Fibroblast of skin of right quadriceps (primary cell): ENCODE measurements around the gene FUCA1.
"Not testable (repeated sequence)": the region's sequence is repeated elsewhere in the genome, so short reads cannot be mapped to it uniquely, and the experiment has no call there.

ENCODE experiments used
- DNase-seq: peaks from one replicate; pipeline ENCODE4 v3.0.0-alpha.2; 2013

Gene FUCA1

GRCh38 chr1:23867895-23868556 lies at the start of gene FUCA1:
FUCA1 (minus strand) TSS chr1:23868290; CDS start chr1:23868286, 4 bp downstream.
- DNase-seq: peak; percentile 77

GRCh38 chr1:23916209-23917131 lies 48.4 kb upstream of the FUCA1 start:
- DNase-seq: peak; percentile 48

- no peak for DNase-seq
Observed at GRCh38 chr1:23915466-23915865, 47.4 kb upstream of the FUCA1 start.

DNA sequence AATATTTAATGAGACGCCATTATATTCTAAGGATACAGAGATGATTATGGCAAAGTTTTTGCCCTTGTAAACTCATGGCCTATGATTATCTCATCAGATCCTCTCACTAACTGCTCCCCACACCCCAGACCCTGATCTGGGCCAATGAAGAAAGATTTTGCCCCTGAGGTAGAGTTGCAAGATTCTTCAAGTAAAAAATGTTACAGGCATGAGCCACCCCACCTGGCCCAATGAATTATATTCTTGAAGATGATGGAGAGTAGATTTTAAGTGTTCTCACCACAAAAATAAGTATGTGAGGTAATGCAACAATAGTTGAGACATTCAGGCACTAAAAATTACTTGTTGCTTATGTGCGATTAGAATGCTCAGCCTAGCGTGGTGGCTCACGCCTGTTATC lies 46.8 kb upstream of the FUCA1 start:
- DNase-seq: no peak

DNA sequence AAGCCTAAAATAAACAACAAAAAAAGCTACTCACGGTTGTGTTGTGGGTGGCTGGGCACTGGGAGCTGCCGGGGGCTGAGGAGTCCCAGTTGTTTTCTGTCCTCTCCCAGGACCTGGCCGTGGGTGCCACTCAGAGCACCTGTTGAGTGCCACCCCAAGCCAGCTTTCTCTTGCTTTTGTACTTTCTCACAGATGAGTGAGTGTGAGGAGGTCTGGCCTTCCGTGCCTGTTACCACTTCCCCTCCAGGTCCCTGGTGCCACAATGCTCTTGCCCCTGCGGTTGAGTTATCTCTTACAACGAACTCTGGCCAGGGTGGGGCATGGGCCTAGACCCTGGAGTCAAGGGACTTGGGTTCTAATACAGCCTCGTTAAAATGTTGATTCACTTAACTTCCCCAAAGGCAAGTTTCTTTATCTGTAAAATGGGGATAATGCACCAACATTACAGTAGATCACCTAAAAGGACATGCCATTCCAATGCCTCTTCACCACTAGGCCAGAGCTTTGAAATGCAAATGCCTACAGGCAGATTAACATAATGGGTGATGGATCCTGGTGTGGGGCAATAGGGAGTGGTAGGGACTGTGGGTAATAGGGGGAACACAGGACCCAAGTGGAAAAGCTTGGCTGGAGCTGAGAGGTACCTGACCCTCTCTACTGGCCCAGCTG lies 45.3 kb upstream of the FUCA1 start, which contains the start of gene CNR2:
Gene CNR2 (minus strand): TSS at position 151 of the 669 bp plus-strand sequence. CDS start 37,745 bp downstream, outside the sequence.
- DNase-seq: no peak

DNA sequence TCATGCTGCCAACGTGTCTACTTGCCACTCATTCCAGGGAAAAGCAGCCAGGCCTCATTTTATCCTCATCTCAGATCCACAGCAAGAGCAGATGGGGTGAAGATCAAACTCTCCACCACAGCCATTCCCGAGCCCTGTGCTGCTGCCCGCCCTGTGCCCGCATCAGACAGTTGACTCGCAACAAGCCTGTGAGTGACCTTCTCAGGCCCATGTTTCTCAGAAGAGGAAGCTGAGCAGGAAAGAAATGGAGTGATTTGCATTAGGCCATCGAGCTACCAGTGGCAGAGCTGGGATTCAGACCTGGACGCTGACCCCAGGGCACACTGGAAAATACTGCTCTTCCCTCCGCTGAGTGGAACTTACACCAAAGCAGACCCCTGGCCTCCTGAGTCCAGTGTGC lies 43.8 kb upstream of the FUCA1 start:
- no peak for DNase-seq

- no peak for DNase-seq
Observed at GRCh38 chr1:23910553-23911246, 42.6 kb upstream of the FUCA1 start.

DNA sequence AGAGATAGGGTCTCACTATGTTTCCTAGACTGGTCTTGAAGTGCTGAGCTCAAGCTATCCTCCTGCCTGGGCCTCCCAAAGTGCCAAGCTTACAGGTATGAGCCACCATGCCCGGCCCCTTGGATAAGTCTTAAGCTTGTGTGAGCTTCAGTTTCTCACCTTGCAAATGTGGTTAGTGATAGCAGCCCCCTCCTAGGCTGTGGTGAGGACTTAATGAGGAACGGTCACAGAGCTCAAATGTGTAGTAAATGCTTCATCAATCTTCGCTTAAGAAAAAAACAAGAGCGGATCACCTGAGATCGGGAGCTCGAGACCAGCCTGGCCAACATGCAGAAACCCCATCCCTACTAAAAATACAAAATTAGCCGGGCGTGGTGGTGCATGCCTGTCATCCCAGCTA lies 42.1 kb upstream of the FUCA1 start:
- DNase-seq: no peak

DNA sequence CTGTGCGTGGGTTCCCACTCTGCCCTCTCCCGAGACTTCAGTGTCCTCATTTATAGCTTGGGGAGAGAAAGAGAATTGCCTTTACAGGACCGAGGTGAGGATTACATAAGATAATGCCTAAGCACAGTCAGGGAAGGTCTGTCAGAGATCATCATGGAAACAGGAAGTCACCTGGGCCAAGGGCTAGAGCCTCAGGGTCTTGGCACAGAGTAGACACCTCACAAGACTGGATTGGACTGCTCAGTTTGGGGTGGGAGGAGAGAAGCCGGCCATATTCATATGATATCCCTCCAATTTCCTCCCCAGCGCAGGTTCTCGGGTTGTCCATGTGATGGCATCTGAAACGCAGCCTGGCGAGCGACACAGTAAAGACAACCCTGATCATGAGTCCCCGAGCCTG lies 41.3 kb upstream of the FUCA1 start:
- no peak for DNase-seq

GRCh38 chr1:23908453-23909341 lies 40.6 kb upstream of the FUCA1 start:
- DNase-seq: no peak

- no peak for DNase-seq
Observed at GRCh38 chr1:23906731-23907130, 38.6 kb upstream of the FUCA1 start.

DNA sequence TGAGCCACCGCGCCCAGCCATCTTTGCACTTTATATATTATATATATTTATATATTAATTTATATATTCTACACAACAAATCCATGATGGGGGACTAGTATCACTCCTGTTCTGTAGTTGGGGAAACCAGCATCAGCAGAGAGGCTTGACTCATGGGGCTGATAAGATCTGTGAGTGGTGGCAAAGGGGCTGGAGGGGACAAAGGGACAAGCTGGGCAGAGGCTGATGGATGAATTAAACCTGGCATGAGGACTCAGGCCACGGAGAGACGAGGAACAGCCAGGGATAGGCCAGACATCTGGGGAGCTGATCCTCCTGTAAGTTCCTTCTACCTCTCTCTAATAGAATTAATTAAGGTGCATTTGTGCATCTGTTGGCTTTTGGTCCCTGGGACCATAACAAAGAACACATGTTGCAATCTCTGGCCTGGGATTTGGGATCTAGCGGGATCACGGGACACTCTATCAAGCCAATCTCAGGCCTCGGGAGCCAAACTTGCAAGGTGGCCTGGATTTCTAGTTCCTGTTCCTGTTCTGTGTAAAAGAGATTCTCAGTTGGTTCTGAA lies 37.5 kb upstream of the FUCA1 start:
- DNase-seq: no peak

DNA sequence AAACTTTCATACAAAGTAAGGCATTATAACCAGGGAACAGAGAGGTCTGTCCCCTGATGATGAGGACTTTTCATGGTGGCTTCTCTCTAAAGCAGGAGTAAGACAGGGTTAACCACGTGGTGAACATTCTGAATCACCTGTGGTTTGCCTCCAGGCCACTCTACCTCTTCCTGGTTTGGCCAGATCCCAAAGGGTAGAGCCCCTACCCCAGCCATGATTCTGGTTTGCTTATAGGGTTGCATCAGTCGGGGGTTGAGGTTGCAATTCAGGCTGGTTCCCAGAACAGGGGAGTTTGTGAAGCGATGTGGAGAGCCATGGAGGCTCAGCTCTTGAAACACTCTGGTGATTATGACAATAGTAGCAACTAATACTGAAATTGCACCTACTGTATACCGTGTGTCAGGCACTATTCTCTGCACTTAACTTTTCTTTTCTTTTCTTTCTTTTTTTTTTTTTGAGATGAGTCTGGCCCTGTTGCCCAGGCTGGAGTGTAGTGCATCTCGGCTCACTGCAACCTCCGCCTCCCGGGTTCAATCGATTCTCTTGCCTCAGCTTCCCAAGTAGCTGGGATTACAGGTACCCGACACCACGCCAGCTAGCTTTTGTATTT lies 36.8 kb upstream of the FUCA1 start:
- no peak for DNase-seq

- DNase-seq: no peak
Observed at GRCh38 chr1:23903754-23904153, 35.7 kb upstream of the FUCA1 start.

- no peak for DNase-seq
Observed at GRCh38 chr1:23902321-23903278, 34.5 kb upstream of the FUCA1 start.

- not testable (repeated sequence) for DNase-seq
Observed at GRCh38 chr1:23900017-23900416, 31.9 kb upstream of the FUCA1 start.

- no peak for DNase-seq
Observed at GRCh38 chr1:23899070-23899469, 31.0 kb upstream of the FUCA1 start.

GRCh38 chr1:23897083-23897482 lies 29.0 kb upstream of the FUCA1 start:
- DNase-seq: no peak

DNA sequence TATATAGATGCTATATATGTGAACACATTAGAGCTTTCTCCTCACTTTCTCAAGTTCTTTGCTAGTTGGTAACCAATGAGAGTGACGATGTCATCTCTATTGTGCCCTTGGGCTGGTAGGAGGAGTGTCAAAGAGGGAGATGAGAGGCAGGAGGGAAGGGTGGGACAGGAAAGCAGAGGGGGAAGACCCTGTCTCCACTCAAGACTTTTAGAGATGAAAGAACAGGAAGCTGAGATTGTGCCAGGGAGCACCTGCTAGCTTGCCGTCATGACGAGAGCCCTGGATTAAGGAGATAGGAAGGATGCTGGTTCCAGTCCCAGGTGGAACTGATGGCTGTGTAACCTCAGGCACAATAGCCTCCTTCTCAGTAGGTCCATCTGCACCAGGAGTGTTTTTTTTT lies 28.4 kb upstream of the FUCA1 start:
- no peak for DNase-seq

DNA sequence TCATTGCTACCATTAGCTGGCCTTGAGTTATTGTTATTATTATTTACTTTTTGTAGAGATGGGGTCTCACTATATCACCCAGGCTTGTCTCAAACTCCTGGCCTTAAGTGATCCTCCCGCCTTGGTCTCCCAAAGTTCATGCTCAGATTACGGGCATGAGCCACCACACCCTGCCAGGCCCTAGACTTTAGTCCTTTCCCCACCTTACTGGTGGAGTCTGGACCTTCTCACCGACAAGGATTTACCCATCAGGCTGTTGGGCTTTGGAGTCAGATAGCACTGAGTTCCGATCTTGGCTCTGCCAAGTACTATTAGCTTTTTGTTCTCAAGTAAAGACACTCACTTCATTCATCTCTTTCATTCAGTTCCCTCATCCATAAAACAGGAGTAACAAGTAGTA lies 27.9 kb upstream of the FUCA1 start:
- no peak for DNase-seq
